ENCODE results near the gene TOP3B.

Gene TOP3B

GRCh38 chr22:21982338-21982965 is at the start of gene TOP3B:
TSS of gene TOP3B (minus strand) at chr22:21982787. CDS start at chr22:21975709, 7,078 bp downstream.
- ATAC-seq = peak; percentile 93 to 95

- peak in 1 of 2 donors; percentile 17 for ATAC-seq
These were observed 48.8 kb upstream of the TOP3B start for GRCh38 chr22:22031183-22031945.

GRCh38 chr22:22030493-22031182 is 48.1 kb upstream of the TOP3B start:
- peak in 1 of 2 donors; percentile 13 for ATAC-seq

- ATAC-seq = no peak
These were observed 45.4 kb upstream of the TOP3B start for GRCh38 chr22:22027955-22028354.

GRCh38 chr22:22026157-22026831 is 43.7 kb upstream of the TOP3B start:
- no peak for ATAC-seq

GRCh38 chr22:22025320-22026156 is 43.0 kb upstream of the TOP3B start:
- no peak for ATAC-seq

- no peak for ATAC-seq
These were observed 41.9 kb upstream of the TOP3B start for GRCh38 chr22:22024440-22024839.

GRCh38 chr22:22023581-22024137 is 41.1 kb upstream of the TOP3B start:
- ATAC-seq = no peak

- ATAC-seq = no peak
These were observed 40.5 kb upstream of the TOP3B start for GRCh38 chr22:22022947-22023534.

- no peak for ATAC-seq
These were observed 39.8 kb upstream of the TOP3B start for GRCh38 chr22:22022255-22022840.

- ATAC-seq = no peak
These were observed 38.7 kb upstream of the TOP3B start for GRCh38 chr22:22021162-22021750.

- ATAC-seq = no peak
These were observed 37.9 kb upstream of the TOP3B start for GRCh38 chr22:22020425-22020852.

- no peak for ATAC-seq
These were observed 37.3 kb upstream of the TOP3B start for GRCh38 chr22:22019659-22020424.

- no peak for ATAC-seq
These were observed 36.5 kb upstream of the TOP3B start for GRCh38 chr22:22018825-22019658.

GRCh38 chr22:22015631-22016030 is 33.0 kb upstream of the TOP3B start:
- ATAC-seq = no peak

GRCh38 chr22:22014285-22014659 is 31.7 kb upstream of the TOP3B start:
- ATAC-seq = no peak

GRCh38 chr22:22013559-22014284 is 31.1 kb upstream of the TOP3B start:
- no peak for ATAC-seq

GRCh38 chr22:22011964-22012363 is 29.4 kb upstream of the TOP3B start:
- ATAC-seq = no peak

Measured in activated CD4-positive, CD25-positive, alpha-beta regulatory T cell treated with anti-CD3 and anti-CD28 coated beads, Interleukin-2, amount 50 U/mL, for 24 hours (primary cell).